GM12892 (cell line): ENCODE measurements around the gene MAPK7.

Source experiments
- DNase-seq: peaks from one replicate; pipeline ENCODE4 v3.0.0; 2011; ENCODE audit not compliant: insufficient read length
- FAIRE-seq: peaks from 2 replicates; lab custom pipeline; 2011; peaks lifted over from hg19 to GRCh38; lab: Jason Lieb, UNC
- POLR2A ChIP-seq: IDR thresholded peaks from 2 replicates; pipeline ENCODE4 v1.6.1; 2011; ENCODE audit warnings: low read depth, low read length, control low read depth
- POLR2AphosphoS5 ChIP-seq: IDR thresholded peaks from 2 replicates; pipeline ENCODE4 v1.6.1; 2011; ENCODE audit warnings: low read depth, low read length, control low read depth
- TAF1 ChIP-seq: IDR thresholded peaks from 2 replicates; pipeline ENCODE4 v1.6.1; 2011; ENCODE audit warnings: low read depth, mild to moderate bottlenecking, control low read depth, low read length, borderline replicate concordance

The MAPK7 gene

GRCh38 chr17:19402171-19402570 lies 23.9 kb downstream of the MAPK7 start:
- TF ChIP-seq POLR2A: no peak
- no peak for TF ChIP-seq POLR2AphosphoS5
- TF ChIP-seq TAF1: no peak
- no peak for FAIRE-seq
- no peak for DNase-seq

GRCh38 chr17:19403021-19403420 lies 24.7 kb downstream of the MAPK7 start:
- FAIRE-seq: no peak
- TF ChIP-seq POLR2A (no peak), TAF1 (no peak), POLR2AphosphoS5 (no peak)
- no peak for DNase-seq

- FAIRE-seq (no peak), DNase-seq (no peak)
- TF ChIP-seq POLR2A (no peak), POLR2AphosphoS5 (no peak), TAF1 (no peak)
Observed at GRCh38 chr17:19404264-19404663, 26.0 kb downstream of the MAPK7 start.

GRCh38 chr17:19405114-19405513 lies 26.8 kb downstream of the MAPK7 start:
- FAIRE-seq (no peak), DNase-seq (no peak)
- no peak for TF ChIP-seq TAF1
- TF ChIP-seq POLR2A: no peak
- no peak for TF ChIP-seq POLR2AphosphoS5

GRCh38 chr17:19407601-19408345 lies 29.5 kb downstream of the MAPK7 start:
- no peak for DNase-seq
- FAIRE-seq: no peak
- no peak for TF ChIP-seq TAF1
- no peak for TF ChIP-seq POLR2A
- TF ChIP-seq POLR2AphosphoS5: no peak

- no peak for TF ChIP-seq POLR2A
- TF ChIP-seq TAF1: no peak
- no peak for TF ChIP-seq POLR2AphosphoS5
- DNase-seq (no peak), FAIRE-seq (no peak)
Observed at GRCh38 chr17:19408346-19408710, 30.0 kb downstream of the MAPK7 start.

GRCh38 chr17:19409066-19409465 lies 30.8 kb downstream of the MAPK7 start:
- DNase-seq (no peak), FAIRE-seq (no peak)
- TF ChIP-seq POLR2A (no peak), TAF1 (no peak), POLR2AphosphoS5 (no peak)

- TF ChIP-seq POLR2AphosphoS5 (no peak), POLR2A (no peak), TAF1 (no peak)
- no peak for DNase-seq
- no peak for FAIRE-seq
Observed at GRCh38 chr17:19409509-19409908, 31.2 kb downstream of the MAPK7 start.

GRCh38 chr17:19410091-19410490 lies 31.8 kb downstream of the MAPK7 start:
- FAIRE-seq (no peak), DNase-seq (no peak)
- TF ChIP-seq POLR2AphosphoS5 (no peak), POLR2A (no peak), TAF1 (no peak)

GRCh38 chr17:19410875-19411620 lies 32.8 kb downstream of the MAPK7 start, which contains the start of gene RNF112:
Gene RNF112, plus strand, starts transcription at chr17:19411232. Its CDS starts 177 bp downstream, at chr17:19411409.
- FAIRE-seq (no peak), DNase-seq (no peak)
- TF ChIP-seq POLR2AphosphoS5 (no peak), POLR2A (no peak), TAF1 (no peak)

- no peak for TF ChIP-seq POLR2A
- TF ChIP-seq TAF1: no peak
- FAIRE-seq (no peak), DNase-seq (no peak)
Observed at GRCh38 chr17:19411631-19412030, 33.3 kb downstream of the MAPK7 start.

GRCh38 chr17:19412510-19412909 lies 34.2 kb downstream of the MAPK7 start:
- no peak for FAIRE-seq
- no peak for DNase-seq
- TF ChIP-seq TAF1 (no peak), POLR2A (no peak), POLR2AphosphoS5 (no peak)

- no peak for FAIRE-seq
- DNase-seq: no peak
- TF ChIP-seq POLR2A (no peak), POLR2AphosphoS5 (no peak), TAF1 (no peak)
Observed at GRCh38 chr17:19412984-19413383, 34.7 kb downstream of the MAPK7 start.
